GM18861 (cell line): Measurements from ENCODE around the gene CCRL2.
A peak's percentile ranks its signal among the peaks of the same experiment; 100 is the strongest.

Experiments used
- ATAC-seq: cut with Tn5 transposase; IDR thresholded peaks from one replicate; pipeline ENCODE4 v1.9.1; 2021; ENCODE audit not compliant: unreplicated experiment

CCRL2 gene

GRCh38 chr3:46406788-46407611 is at the start of gene CCRL2, which contains the start of gene CCR5AS:
TSS of gene CCRL2 (plus strand) at chr3:46407259. CDS start at chr3:46408080, 821 bp downstream.
TSS of gene CCR5AS (minus strand) at chr3:46407066.
- no peak for ATAC-seq

DNA sequence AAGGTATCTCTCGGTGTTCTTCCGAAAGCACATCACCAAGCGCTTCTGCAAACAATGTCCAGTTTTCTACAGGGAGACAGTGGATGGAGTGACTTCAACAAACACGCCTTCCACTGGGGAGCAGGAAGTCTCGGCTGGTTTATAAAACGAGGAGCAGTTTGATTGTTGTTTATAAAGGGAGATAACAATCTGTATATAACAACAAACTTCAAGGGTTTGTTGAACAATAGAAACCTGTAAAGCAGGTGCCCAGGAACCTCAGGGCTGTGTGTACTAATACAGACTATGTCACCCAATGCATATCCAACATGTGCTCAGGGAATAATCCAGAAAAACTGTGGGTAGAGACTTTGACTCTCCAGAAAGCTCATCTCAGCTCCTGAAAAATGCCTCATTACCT is 48.6 kb upstream of the CCRL2 start:
- ATAC-seq: no peak

DNA sequence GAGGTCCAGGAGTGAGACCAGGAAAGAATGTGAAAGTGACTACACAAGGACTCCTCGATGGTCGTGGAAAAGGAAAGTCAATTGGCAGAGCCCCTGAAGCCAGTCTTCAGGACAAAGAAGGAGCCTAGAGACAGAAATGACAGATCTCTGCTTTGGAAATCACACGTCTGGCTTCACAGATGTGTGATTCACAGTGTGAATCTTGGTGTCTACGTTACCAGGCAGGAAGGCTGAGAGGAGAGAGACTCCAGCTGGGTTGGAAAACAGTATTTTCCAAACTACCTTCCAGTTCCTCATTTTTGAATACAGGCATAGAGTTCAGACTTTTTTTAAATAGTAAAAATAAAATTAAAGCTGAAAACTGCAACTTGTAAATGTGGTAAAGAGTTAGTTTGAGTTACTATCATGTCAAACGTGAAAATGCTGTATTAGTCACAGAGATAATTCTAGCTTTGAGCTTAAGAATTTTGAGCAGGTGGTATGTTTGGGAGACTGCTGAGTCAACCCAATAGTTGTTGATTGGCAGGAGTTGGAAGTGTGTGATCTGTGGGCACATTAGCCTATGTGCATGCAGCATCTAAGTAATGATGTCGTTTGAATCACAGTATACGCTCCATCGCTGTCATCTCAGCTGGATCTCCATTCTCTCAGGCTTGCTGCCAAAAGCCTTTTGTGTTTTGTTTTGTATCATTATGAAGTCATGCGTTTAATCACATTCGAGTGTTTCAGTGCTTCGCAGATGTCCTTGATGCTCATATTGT is 47.1 kb upstream of the CCRL2 start:
- ATAC-seq: no peak

DNA sequence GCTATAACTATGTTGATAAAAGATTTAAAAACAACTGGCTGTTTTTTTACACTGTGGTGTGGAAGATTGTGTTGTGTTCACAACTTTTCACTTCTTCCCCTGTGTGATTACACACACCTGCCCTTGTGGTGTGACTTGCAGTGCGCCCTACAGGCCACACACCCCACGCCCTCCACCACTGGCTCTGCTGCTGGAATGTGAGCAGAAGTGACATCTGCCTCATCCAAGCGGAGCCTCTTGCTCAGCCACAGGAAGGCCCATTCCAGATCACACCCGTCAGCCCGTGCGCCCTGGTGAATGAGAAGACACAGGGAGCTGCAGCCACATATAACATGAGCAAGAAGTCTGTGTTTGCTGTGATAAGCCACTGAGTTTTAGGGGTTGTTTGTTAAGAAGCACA is 46.2 kb upstream of the CCRL2 start:
- no peak for ATAC-seq

GRCh38 chr3:46361408-46362283 is 45.4 kb upstream of the CCRL2 start:
- no peak for ATAC-seq

- ATAC-seq: no peak
Observed at GRCh38 chr3:46365041-46365440, 42.0 kb upstream of the CCRL2 start.

DNA sequence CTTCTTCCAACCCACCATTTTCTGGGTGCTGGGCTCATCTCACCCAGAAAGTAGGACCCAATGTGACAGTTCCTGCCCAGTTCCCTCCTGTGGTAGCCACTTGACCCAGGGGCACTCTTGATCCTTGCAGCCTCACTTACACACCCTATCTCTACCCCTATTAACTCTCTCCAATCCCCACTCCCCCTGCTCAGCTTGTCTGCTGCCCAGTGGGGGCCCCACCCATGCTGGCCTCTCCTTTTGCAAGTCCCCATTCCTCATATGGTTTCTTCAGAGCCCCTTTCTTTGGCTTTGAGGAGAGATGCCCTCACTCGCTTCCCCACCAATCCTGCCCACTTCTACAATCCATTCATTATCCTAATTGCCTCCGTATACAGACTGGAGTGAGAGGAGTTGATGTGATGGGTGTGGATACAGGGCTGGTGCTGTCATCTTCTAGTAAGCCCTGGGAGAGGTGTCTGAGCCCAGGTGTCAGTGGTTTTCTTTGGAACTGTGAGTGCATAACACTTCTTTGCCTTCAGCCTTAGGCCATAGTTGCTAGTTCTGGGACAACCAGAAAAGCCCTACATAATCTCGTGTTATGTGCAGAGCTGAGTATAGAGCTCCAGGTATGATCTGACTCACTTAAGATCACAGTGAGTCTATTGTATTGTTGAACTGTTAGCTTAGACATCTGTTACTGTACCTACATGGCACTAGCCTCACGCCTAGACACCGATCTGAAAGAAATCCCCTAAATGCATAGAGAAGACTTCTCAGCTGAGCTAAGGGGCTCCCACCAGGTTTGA is 41.1 kb upstream of the CCRL2 start:
- no peak for ATAC-seq

DNA sequence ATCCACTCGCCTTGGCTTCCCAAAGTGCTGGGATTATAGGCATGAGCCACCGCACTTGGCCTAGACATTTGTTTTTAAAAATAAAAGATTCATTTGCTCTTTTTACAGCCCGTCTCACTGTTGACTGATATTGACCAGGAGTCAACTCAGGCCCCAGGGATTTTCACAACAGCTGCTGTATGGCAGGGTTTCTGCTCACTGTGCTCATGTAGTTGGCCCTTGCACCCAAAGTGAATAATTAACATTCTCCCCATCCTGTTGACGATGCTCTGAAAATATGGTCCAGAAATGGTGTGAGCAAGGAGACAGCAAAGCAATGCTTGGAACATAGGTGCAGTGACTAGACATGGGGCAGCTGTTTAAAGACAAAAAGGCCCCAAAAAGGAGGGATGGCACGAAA is 39.2 kb upstream of the CCRL2 start:
- no peak for ATAC-seq

DNA sequence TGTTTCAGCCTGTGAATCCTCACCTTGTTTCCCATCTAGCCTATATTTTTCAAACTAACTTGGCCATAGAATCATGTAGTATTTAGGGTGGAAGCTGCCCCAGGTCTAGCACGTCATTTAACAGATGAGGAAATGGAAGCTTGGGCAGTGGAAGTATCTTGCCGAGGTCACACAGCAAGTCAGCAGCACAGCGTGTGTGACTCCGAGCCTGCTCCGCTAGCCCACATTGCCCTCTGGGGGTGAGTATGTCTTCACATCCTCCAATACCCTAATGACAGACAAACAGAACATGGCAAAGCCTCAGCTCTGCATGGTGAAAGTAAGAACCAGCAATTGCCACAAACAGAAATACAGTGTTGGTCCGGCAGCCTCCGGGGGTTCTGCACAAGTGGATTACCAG is 38.5 kb upstream of the CCRL2 start:
- ATAC-seq: peak; percentile 63

DNA sequence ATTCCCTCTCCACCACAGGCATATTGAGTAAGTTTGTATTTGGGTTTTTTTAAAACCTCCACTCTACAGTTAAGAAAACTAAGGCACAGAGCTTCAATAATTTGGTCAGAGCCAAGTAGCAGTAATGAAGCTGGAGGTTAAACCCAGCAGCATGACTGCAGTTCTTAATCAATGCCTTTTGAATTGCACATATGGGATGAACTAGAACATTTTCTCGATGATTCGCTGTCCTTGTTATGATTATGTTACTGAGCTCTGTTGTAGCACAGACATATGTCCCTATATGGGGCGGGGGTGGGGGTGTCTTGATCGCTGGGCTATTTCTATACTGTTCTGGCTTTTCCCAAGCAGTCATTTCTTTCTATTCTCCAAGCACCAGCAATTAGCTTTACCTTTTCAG is 37.9 kb upstream of the CCRL2 start:
- no peak for ATAC-seq

GRCh38 chr3:46369675-46370132 is 37.4 kb upstream of the CCRL2 start:
- ATAC-seq: peak; percentile 45

DNA sequence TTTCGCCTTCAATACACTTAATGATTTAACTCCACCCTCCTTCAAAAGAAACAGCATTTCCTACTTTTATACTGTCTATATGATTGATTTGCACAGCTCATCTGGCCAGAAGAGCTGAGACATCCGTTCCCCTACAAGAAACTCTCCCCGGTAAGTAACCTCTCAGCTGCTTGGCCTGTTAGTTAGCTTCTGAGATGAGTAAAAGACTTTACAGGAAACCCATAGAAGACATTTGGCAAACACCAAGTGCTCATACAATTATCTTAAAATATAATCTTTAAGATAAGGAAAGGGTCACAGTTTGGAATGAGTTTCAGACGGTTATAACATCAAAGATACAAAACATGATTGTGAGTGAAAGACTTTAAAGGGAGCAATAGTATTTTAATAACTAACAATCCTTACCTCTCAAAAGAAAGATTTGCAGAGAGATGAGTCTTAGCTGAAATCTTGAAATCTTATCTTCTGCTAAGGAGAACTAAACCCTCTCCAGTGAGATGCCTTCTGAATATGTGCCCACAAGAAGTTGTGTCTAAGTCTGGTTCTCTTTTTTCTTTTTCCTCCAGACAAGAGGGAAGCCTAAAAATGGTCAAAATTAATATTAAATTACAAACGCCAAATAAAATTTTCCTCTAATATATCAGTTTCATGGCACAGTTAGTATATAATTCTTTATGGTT is 36.1 kb upstream of the CCRL2 start, which contains the start of gene CCR5:
Gene CCR5 (plus strand): TSS at position 108 of the 680 bp plus-strand sequence. CDS start 1,957 bp downstream, outside the sequence.
- ATAC-seq: no peak

DNA sequence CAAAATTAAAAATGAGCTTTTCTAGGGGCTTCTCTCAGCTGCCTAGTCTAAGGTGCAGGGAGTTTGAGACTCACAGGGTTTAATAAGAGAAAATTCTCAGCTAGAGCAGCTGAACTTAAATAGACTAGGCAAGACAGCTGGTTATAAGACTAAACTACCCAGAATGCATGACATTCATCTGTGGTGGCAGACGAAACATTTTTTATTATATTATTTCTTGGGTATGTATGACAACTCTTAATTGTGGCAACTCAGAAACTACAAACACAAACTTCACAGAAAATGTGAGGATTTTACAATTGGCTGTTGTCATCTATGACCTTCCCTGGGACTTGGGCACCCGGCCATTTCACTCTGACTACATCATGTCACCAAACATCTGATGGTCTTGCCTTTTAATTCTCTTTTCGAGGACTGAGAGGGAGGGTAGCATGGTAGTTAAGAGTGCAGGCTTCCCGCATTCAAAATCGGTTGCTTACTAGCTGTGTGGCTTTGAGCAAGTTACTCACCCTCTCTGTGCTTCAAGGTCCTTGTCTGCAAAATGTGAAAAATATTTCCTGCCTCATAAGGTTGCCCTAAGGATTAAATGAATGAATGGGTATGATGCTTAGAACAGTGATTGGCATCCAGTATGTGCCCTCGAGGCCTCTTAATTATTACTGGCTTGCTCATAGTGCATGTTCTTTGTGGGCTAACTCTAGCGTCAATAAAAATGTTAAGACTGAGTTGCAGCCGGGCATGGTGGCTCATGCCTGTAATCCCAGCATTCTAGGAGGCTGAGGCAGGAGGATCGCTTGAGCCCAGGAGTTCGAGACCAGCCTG is 35.3 kb upstream of the CCRL2 start:
- ATAC-seq: no peak

DNA sequence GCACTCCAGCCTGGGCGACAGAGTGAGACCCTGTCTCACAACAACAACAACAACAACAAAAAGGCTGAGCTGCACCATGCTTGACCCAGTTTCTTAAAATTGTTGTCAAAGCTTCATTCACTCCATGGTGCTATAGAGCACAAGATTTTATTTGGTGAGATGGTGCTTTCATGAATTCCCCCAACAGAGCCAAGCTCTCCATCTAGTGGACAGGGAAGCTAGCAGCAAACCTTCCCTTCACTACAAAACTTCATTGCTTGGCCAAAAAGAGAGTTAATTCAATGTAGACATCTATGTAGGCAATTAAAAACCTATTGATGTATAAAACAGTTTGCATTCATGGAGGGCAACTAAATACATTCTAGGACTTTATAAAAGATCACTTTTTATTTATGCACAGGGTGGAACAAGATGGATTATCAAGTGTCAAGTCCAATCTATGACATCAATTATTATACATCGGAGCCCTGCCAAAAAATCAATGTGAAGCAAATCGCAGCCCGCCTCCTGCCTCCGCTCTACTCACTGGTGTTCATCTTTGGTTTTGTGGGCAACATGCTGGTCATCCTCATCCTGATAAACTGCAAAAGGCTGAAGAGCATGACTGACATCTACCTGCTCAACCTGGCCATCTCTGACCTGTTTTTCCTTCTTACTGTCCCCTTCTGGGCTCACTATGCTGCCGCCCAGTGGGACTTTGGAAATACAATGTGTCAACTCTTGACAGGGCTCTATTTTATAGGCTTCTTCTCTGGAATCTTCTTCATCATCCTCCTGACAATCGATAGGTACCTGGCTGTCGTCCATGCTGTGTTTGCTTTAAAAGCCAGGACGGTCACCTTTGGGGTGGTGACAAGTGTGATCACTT is 34.3 kb upstream of the CCRL2 start:
- no peak for ATAC-seq

DNA sequence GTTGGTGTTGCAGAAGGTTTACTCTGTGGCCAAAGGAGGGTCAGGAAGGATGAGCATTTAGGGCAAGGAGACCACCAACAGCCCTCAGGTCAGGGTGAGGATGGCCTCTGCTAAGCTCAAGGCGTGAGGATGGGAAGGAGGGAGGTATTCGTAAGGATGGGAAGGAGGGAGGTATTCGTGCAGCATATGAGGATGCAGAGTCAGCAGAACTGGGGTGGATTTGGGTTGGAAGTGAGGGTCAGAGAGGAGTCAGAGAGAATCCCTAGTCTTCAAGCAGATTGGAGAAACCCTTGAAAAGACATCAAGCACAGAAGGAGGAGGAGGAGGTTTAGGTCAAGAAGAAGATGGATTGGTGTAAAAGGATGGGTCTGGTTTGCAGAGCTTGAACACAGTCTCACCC is 32.3 kb upstream of the CCRL2 start:
- no peak for ATAC-seq

GRCh38 chr3:46375218-46375617 is 31.8 kb upstream of the CCRL2 start:
- ATAC-seq: no peak

DNA sequence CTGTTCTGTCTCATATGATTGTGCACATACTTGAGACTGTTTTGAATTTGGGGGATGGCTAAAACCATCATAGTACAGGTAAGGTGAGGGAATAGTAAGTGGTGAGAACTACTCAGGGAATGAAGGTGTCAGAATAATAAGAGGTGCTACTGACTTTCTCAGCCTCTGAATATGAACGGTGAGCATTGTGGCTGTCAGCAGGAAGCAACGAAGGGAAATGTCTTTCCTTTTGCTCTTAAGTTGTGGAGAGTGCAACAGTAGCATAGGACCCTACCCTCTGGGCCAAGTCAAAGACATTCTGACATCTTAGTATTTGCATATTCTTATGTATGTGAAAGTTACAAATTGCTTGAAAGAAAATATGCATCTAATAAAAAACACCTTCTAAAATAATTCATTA is 31.2 kb upstream of the CCRL2 start:
- ATAC-seq: no peak

- no peak for ATAC-seq
Observed at GRCh38 chr3:46378426-46378942, 28.6 kb upstream of the CCRL2 start.
